GM06990 (cell line): ENCODE results near the gene ARL13B.
"Not testable (repeated sequence)": the region's sequence is repeated elsewhere in the genome, so short reads cannot be mapped to it uniquely, and the experiment has no call there.

Experiments used
- DNase-seq: peaks from one replicate; pipeline ENCODE4 v3.0.0-alpha.2; 2011; ENCODE audit not compliant: insufficient read length; ENCODE audit errors: extremely low read depth
- H3K27me3 ChIP-seq: replicated peaks from 2 replicates; pipeline ENCODE4 v1.6.0; 2011; ENCODE audit warnings: low read length; ENCODE audit not compliant: control insufficient read depth, insufficient read depth
- H3K36me3 ChIP-seq: 2 replicates; pipeline ENCODE4 v1.5.1; 2011; ENCODE audit warnings: low read length; ENCODE audit not compliant: control insufficient read depth, insufficient read depth
- H3K4me3 ChIP-seq: replicated peaks from 2 replicates; pipeline ENCODE4 v1.5.1; 2011; ENCODE audit warnings: low read depth, mild to moderate bottlenecking, control low read depth, low read length
- TF ChIP-seq, protein P1 (sequence below): IDR thresholded peaks from 2 replicates; pipeline ENCODE4 v1.5.1; 2011; ENCODE audit warnings: low read length, control low read depth, mild to moderate bottlenecking, inconsistent platforms; ENCODE audit not compliant: insufficient read depth, poor library complexity, severe bottlenecking

Gene ARL13B

DNA sequence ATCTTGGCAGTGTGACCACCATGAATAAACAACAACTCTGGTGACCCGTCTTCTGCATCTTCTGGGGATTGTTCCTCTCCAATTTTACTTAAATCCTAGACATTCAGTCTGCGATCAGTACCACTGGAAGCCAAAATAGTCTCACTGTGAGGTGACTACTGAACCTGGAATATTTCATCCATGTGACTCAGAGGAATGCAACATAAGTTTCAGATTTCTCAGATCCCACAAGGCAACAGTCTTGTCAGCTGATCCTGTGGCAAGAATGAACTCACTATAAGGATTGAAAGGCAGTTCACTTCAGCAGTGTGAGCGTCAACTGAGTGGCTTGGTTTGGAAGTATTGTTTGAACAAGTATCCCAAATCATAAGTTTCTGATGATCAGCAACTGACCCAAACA lies 96.1 kb downstream of the ARL13B start:
- Histone ChIP-seq H3K36me3 (no peaks in the 10 kb centered on the region; the same call in none of the 2 replicates), H3K4me3 (no peak overlapping the region), H3K27me3 (no peaks in the 10 kb centered on the region)
- TF ChIP-seq, protein P1, sequence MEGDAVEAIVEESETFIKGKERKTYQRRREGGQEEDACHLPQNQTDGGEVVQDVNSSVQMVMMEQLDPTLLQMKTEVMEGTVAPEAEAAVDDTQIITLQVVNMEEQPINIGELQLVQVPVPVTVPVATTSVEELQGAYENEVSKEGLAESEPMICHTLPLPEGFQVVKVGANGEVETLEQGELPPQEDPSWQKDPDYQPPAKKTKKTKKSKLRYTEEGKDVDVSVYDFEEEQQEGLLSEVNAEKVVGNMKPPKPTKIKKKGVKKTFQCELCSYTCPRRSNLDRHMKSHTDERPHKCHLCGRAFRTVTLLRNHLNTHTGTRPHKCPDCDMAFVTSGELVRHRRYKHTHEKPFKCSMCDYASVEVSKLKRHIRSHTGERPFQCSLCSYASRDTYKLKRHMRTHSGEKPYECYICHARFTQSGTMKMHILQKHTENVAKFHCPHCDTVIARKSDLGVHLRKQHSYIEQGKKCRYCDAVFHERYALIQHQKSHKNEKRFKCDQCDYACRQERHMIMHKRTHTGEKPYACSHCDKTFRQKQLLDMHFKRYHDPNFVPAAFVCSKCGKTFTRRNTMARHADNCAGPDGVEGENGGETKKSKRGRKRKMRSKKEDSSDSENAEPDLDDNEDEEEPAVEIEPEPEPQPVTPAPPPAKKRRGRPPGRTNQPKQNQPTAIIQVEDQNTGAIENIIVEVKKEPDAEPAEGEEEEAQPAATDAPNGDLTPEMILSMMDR = no peak
- no peak for DNase-seq

DNA sequence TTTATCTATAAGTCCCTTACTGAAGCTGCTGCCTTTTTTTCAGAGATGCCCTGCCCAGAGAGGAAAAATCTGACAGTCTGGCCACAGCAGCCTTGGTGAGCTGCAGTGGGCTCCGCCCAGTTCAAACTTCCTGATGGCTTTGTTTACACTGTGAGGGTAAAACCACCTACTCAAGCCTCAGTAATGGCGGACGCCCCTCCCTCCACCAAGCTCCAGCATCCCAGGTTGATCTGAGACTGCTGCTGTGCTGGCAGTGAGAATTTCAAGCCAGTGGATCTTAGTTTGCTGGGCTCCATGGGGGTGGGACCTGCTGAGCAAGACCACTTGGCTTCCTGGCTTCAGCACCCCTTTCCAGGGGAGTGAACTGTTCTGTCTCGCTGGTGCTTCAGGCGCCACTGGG lies 100.6 kb downstream of the ARL13B start:
- not testable (repeated sequence) for H3K4me3 ChIP-seq, H3K36me3 ChIP-seq, DNase-seq, H3K27me3 ChIP-seq

DNA sequence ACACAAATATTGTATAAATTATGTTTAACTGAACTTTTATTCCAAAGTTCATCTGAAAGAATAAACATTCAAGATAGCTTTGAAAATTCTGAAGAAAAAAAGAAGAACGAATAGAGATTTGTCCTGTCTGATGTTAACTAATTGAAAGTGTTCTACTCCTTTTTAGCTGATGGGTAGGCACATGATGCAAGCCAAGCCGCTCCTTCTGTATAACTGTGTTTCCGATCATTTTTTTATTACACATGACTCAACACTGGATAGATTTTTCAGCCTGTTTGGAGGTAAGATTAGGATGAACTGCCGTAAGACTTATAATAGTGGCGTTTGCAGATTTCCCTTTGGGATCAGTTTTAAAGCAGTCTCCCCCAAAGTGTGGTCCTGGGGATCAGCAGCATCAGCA lies 101.9 kb downstream of the ARL13B start:
- Histone ChIP-seq H3K36me3 (no peaks in the 10 kb centered on the region; the same call in none of the 2 replicates), H3K4me3 (no peak overlapping the region), H3K27me3 (no peaks in the 10 kb centered on the region)
- TF ChIP-seq, protein P1 = no peak
- no peak for DNase-seq

DNA sequence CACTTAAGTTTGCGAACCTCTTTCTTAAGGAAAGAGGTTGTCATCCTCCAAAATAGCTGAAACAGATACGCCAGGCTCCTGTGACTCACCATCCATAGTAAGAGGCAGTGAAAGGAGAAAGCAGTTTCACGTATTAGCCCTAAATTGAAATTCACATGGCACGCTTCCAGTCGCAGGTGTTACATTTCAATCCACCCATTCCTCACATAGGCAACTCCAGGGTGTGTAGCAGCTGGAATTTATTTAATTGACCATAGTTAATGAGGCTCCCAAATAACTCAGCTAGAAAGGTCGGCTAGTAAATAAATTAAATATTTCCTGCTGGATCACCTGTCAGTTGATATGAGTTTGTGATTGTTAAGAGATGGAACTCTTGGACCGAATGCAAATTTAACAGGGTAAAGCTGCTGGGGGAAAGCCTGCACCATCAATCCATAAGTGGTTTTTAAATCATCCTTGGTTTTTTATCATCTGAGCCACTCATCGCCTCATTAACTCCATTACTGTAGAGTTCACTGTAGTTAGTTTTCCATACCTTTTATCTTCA lies 102.5 kb downstream of the ARL13B start:
- no peak overlapping the region for H3K4me3 ChIP-seq
- DNase-seq = no peak

DNA sequence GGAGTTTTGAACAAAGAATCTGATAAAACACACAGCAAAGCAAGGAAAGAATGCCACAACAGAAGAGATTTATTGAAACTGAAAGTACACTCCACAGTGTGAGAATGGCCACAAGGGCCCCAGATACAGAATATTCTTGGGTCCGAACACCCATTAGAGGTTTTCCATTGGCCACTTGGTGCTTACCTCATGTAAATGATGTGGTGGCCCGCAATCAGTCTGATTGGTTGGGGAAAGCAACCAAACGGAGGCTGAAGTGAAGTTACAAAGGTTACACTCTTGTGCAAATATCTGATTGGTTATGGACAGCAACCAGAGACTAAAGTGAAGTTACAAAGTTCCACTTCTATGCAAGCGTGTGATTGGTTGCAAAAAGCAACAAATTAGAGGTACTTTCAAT lies 103.3 kb downstream of the ARL13B start:
- no peaks in the 10 kb centered on the region for H3K27me3 ChIP-seq
- H3K4me3 ChIP-seq = no peak overlapping the region
- H3K36me3 ChIP-seq = no peaks in the 10 kb centered on the region; the same call in none of the 2 replicates
- TF ChIP-seq, protein P1 = no peak
- DNase-seq = no peak

More for the DNA sequence above, 102.5 kb downstream of the ARL13B start:
- TF ChIP-seq, protein P1 = no peak
- H3K36me3 ChIP-seq = no peaks in the 10 kb centered on the region; the same call in none of the 2 replicates
- no peaks in the 10 kb centered on the region for H3K27me3 ChIP-seq

DNA sequence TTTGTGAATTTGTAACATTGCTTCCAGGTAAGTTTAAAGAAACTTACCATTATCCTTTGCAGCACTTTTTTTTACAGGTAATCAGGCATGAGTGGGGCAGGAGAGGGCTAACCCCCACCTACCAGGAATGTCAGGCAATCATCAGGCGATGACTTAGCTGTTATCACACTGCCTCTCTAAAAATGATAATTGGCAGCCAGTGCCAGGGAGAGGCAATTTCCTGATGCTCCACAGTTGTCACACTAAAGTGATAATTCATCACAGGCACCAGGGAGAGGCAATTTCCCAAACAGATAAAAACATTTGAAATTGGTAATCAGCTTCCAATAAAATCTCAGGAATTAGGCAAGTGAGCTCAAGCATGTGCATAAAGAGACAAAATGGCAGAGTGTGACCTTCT lies 109.2 kb downstream of the ARL13B start:
- peaks cover 4% of the 10 kb centered on the region for H3K36me3 ChIP-seq
- H3K4me3 ChIP-seq = no peak overlapping the region
- DNase-seq = no peak
- TF ChIP-seq, protein P1 = no peak
- no peaks in the 10 kb centered on the region for H3K27me3 ChIP-seq
